Tibial nerve (tissue), 4 donors: ENCODE results near the gene TOR4A. TPM values are rescaled to one million over a fixed set of nuclear protein-coding genes. Genes with fewer than 3 reads are reported as not detected.
A peak's percentile ranks its signal among the peaks of the same experiment; 100 is the strongest.

Experiments
- DNase-seq, 2 donors: peaks; one replicate each; pipeline ENCODE4 v3.0.0-alpha.2; 2019; ENCODE audit warnings: low spot score in 2 of 2
- H3K27ac ChIP-seq, 4 donors: fragments of 200-600 bp; sonication (generic) in 3 of 4; one replicate each; pipeline ENCODE4 v1.5.1; 2017 to 2019; ENCODE audit warnings: mild to moderate bottlenecking in 1 of 4
- H3K27me3 ChIP-seq, 2 donors: fragments of 200-600 bp; sonication (generic) in 1 of 2; one replicate each; pipeline versions ENCODE4 v1.5.1 to v1.6.0; 2017 to 2019
- H3K36me3 ChIP-seq, 3 donors: fragments of 200-600 bp; sonication (generic); one replicate each; pipeline ENCODE4 v1.5.1; 2018 to 2019
- H3K4me1 ChIP-seq, 4 donors: fragments of 200-600 bp; sonication (generic) in 3 of 4; one replicate each; pipeline ENCODE4 v1.5.1; 2017 to 2019
- H3K4me3 ChIP-seq, 4 donors: fragments of 200-600 bp; sonication (generic) in 3 of 4; one replicate each; pipeline ENCODE4 v1.5.1; 2017 to 2019; ENCODE audit warnings: mild to moderate bottlenecking in 1 of 4, moderate library complexity in 1 of 4
- H3K9me3 ChIP-seq, 4 donors: fragments of 200-600 bp; sonication (generic) in 3 of 4; one replicate each; pipeline ENCODE4 v1.5.1; 2017 to 2019
- CTCF ChIP-seq, 5 experiments: fragments of 200-600 bp in 3 of 5; fragments of 450-650 bp in 2 of 5; sonication (generic) in 3 of 5; IDR thresholded peaks; one replicate each; pipeline ENCODE4 v1.5.1; 2016 to 2019; ENCODE audit warnings: antibody characterized with exemption in 5 of 5, mild to moderate bottlenecking in 3 of 5, moderate library complexity in 2 of 5
- EP300 ChIP-seq, 2 donors: sonication (generic); formaldehyde crosslinking; IDR thresholded peaks; one replicate each; pipeline ENCODE4 v1.6.1; 2017; ENCODE audit warnings: antibody characterized with exemption in 2 of 2, mild to moderate bottlenecking in 1 of 2
- POLR2A ChIP-seq, 2 donors: fragments of 450-650 bp; IDR thresholded peaks; one replicate each; pipeline ENCODE4 v1.6.1; 2017; ENCODE audit warnings: antibody characterized with exemption in 2 of 2, mild to moderate bottlenecking in 2 of 2, moderate library complexity in 2 of 2
- WGBS, 2 donors: methylation state at CpG; one replicate each; pipeline ENCODE4 v1.1.5; 2018; 5-methylcytosine and 5-hydroxymethylcytosine counted together
- total RNA-seq, 4 donors: library from RNA; depleted of rRNA; stranded (reverse); fragments of >200 nt; gene quantifications; one replicate each; pipeline ENCODE4 v1.1.0, GENCODE V29; 2016

TOR4A gene
- total RNA-seq = 10 to 100 TPM in 1 of 4 donors, 1 to 10 TPM in 3; 3.3 to 11.4 (median 4.3) TPM

DNA sequence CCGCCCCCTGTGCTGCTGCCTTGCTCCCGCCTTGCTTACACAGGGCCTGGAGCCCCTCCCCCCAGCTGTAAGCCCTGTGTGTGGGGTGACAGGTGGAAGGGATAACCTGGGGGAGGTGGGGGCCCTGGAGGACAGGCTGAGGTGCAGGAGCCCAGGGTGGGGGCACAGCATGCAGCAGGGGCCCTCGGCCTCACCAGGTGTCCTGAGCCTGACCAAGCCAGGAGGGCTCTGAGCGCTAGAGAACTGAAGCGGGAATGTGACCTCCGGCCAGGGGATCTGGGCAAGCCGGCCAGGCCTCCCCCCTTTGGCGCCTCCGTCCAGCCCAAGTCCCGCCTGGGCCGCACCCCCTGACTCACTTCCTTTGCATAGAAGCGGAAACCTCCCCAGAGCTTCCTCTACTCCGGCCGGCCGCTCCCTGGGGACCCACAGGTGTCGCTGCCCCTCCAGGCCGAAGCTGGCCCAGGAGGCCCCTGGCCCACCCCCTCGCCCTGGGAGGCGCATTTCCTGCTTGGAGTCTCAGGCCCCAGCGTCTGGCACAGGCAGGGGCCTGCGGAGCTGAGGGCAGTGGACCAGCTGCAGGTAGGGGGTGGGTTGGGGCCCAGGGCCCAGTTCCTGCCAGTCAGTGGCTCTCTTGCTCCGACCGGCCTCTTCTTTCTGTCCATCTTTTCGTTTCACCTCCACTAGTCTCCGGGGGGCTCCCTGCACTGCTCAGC lies at the start of gene TOR4A:
Gene TOR4A, plus strand, starts transcription at position 398 of the 713 bp plus-strand sequence. CDS start 964 bp downstream, outside the sequence.
- Histone ChIP-seq H3K27me3 (peaks cover 0 to 60% of the 10 kb centered on the region in 2 donors), H3K4me1 (peaks cover 0 to 49% (median 17%) of the 10 kb centered on the region in 4 donors), H3K4me3 (peak within 1 kb of the TSS; percentile 18 to 63 (median 41)), H3K27ac (peak within 1 kb of the TSS; percentile 36 to 86 (median 68)), H3K9me3 (peaks cover 0 to 10% (median 0%) of the 10 kb centered on the region in 4 donors), H3K36me3 (peaks cover 3 to 33% (median 4%) of the 10 kb centered on the region in 3 donors)
- 12% methylated on average over 12 to 20 of the region's 25 CpGs for WGBS, 2 donors
- TF ChIP-seq CTCF (IDR thresholded peaks at IDR 0.05) (no peak), EP300 (IDR thresholded peaks at IDR 0.05) (peak in 1 of 2 donors; percentile 42)
- DNase-seq = peak; percentile 44 to 54

DNA sequence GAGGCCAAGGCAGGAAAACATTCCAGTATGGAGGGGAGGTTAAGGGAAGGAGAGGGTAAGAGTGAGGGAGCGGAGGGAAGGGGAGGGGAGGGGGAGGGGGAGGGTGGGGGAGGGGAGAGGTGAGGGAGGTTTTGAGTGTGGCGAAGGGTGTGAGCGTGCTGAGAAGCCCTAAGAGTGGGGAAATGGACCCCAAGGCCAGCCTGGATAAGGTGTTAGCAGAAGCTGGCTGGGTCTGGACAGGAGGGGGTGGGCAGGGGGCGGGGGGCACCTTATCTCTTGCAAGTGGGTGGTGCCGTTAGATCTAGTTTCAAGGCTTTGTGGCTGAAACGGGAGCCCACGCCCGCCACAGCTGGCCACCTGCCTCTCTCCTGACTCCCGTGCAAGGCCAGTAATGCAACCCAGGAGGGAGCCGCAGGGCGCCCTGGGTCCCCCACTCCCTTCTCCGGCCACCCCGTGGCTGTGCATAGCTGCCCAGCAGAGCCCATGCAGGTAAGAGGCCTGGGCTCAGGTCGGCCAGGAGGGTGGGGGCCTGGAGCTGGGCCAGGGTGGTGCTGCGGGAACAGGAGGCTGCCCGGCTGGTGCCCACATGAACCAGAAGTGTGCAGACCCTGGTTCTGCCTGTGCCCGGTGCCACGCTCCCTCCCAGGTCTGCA lies 49.5 kb upstream of the TOR4A start:
- Histone ChIP-seq H3K36me3 (no peaks in the 10 kb centered on the region), H3K4me1 (peaks cover 0 to 28% (median 12%) of the 10 kb centered on the region in 4 donors), H3K4me3 (no peak overlapping the region), H3K9me3 (no peaks in the 10 kb centered on the region), H3K27me3 (peaks cover 0 to 66% of the 10 kb centered on the region in 2 donors), H3K27ac (no peak overlapping the region)
- no peak for DNase-seq
- TF ChIP-seq CTCF (IDR thresholded peaks at IDR 0.05) (no peak), POLR2A (IDR thresholded peaks at IDR 0.05) (no peak), EP300 (IDR thresholded peaks at IDR 0.05) (no peak)
- WGBS, 2 donors = 34 to 41% methylated on average over 12 to 15 of the region's 18 CpGs

GRCh38 chr9:137228506-137228967 lies 49.0 kb upstream of the TOR4A start:
- 58 to 75% methylated on average over 16 to 27 of the region's 29 CpGs for WGBS, 2 donors
- Histone ChIP-seq H3K27ac (no peak overlapping the region), H3K36me3 (no peaks in the 10 kb centered on the region), H3K27me3 (peaks cover 0 to 72% of the 10 kb centered on the region in 2 donors), H3K4me1 (peaks cover 0 to 26% (median 11%) of the 10 kb centered on the region in 4 donors), H3K9me3 (no peaks in the 10 kb centered on the region), H3K4me3 (no peak overlapping the region)
- TF ChIP-seq POLR2A (IDR thresholded peaks at IDR 0.05) (no peak), CTCF (IDR thresholded peaks at IDR 0.05) (no peak), EP300 (IDR thresholded peaks at IDR 0.05) (no peak)
- DNase-seq = no peak

GRCh38 chr9:137228968-137229896 lies 48.3 kb upstream of the TOR4A start:
- no peak for TF ChIP-seq EP300 (IDR thresholded peaks at IDR 0.05)
- TF ChIP-seq CTCF (IDR thresholded peaks at IDR 0.05) = no peak
- no peak for TF ChIP-seq POLR2A (IDR thresholded peaks at IDR 0.05)
- Histone ChIP-seq H3K36me3 (no peaks in the 10 kb centered on the region), H3K9me3 (no peaks in the 10 kb centered on the region), H3K27ac (no peak overlapping the region), H3K4me3 (no peak overlapping the region), H3K27me3 (peaks cover 0 to 79% of the 10 kb centered on the region in 2 donors), H3K4me1 (peaks cover 0 to 20% (median 6%) of the 10 kb centered on the region in 4 donors)
- WGBS, 2 donors = 53 to 57% methylated on average over 16 of the region's 27 CpGs
- no peak for DNase-seq
